ENCODE data around the gene MN1. TPM values are rescaled to one million over a fixed set of nuclear protein-coding genes. Genes with fewer than 3 reads are reported as not detected.

Gene MN1
- total RNA-seq, 1 donor from 2014 or later: 5.9 TPM

- TF ChIP-seq CTCF (IDR thresholded peaks at IDR 0.05; ENCODE audit: unreplicated experiment): no peak
- H3K27me3 Mint-ChIP-seq: peaks cover 46% of the 10 kb centered on the region
- no peak for DNase-seq (ENCODE audit: low spot score, unreplicated experiment)
- peaks cover 5% of the 10 kb centered on the region for H3K9me3 Mint-ChIP-seq (ENCODE audit: low read depth)
- H3K4me1 Mint-ChIP-seq (ENCODE audit: low read depth): no peaks in the 10 kb centered on the region
- H3K27ac Mint-ChIP-seq: no peak overlapping the region
- no peaks in the 10 kb centered on the region for H3K36me3 Mint-ChIP-seq (ENCODE audit: insufficient read depth)
- H3K4me3 Mint-ChIP-seq (ENCODE audit: low read depth): no peak overlapping the region
Measured at GRCh38 chr22:27719036-27719347, 82.6 kb downstream of the MN1 start.

DNA sequence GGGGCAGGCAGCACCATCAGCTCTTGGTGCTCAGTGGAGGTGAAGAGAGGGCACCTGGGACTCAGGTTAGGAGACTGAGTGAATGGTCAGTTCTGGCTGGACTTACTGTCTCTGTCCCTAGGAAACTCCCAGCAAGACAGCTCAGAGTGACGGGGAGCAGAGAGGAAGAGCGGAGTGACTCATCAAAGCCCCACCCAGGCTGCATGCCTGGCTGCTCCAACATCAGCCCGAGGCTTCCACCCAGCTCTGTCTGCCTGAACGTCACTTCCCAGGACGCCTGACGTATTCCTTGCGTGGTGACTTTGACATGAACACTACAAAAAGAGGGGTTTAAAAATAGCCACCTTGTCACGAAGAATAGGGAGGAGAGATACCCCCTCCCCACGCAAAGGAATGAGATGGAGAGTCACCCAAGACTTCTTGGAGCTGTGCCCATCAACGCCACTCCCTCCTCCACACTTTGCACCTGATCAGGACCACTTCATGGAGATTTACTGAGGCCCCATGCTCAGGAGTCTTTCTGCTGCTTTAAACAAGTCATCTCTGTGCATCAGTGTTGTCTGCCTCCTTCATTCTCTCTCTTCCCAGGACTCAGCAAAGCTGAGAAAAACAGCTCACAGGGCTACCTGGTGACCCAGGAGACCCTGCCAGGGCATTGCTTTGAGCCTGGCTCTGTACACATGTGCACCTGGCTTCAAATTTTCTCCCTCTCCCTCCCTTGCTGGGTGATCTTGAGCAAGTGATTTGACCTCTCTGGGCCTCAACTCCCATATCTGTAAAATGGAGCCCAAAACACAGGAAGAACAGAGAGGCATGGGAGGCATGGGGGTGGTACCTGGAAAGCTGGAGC, 83.1 kb downstream of the MN1 start:
- DNase-seq (ENCODE audit: low spot score, unreplicated experiment): no peak
- H3K27ac Mint-ChIP-seq: no peak overlapping the region
- no peak for TF ChIP-seq CTCF (IDR thresholded peaks at IDR 0.05; ENCODE audit: unreplicated experiment)
- no peaks in the 10 kb centered on the region for H3K9me3 Mint-ChIP-seq (ENCODE audit: low read depth)
- no peaks in the 10 kb centered on the region for H3K36me3 Mint-ChIP-seq (ENCODE audit: insufficient read depth)
- H3K4me3 Mint-ChIP-seq (ENCODE audit: low read depth): no peak overlapping the region
- peaks cover 48% of the 10 kb centered on the region for H3K27me3 Mint-ChIP-seq
- peaks cover 2% of the 10 kb centered on the region for H3K4me1 Mint-ChIP-seq (ENCODE audit: low read depth)

GRCh38 chr22:27717094-27717493, 84.5 kb downstream of the MN1 start:
- Mint-ChIP-seq H3K27me3 (peaks cover 55% of the 10 kb centered on the region), H3K4me3 (ENCODE audit: low read depth) (no peak overlapping the region), H3K9me3 (ENCODE audit: low read depth) (no peaks in the 10 kb centered on the region), H3K36me3 (ENCODE audit: insufficient read depth) (no peaks in the 10 kb centered on the region), H3K27ac (no peak overlapping the region), H3K4me1 (ENCODE audit: low read depth) (peaks cover 4% of the 10 kb centered on the region)
- TF ChIP-seq CTCF (IDR thresholded peaks at IDR 0.05; ENCODE audit: unreplicated experiment): no peak
- no peak for DNase-seq (ENCODE audit: low spot score, unreplicated experiment)

- Mint-ChIP-seq H3K4me3 (ENCODE audit: low read depth) (no peak overlapping the region), H3K4me1 (ENCODE audit: low read depth) (peaks cover 4% of the 10 kb centered on the region), H3K27ac (no peak overlapping the region), H3K36me3 (ENCODE audit: insufficient read depth) (no peaks in the 10 kb centered on the region), H3K9me3 (ENCODE audit: low read depth) (no peaks in the 10 kb centered on the region), H3K27me3 (peaks cover 60% of the 10 kb centered on the region)
- TF ChIP-seq CTCF (IDR thresholded peaks at IDR 0.05; ENCODE audit: unreplicated experiment): no peak
- no peak for DNase-seq (ENCODE audit: low spot score, unreplicated experiment)
Measured at GRCh38 chr22:27716074-27716473, 85.5 kb downstream of the MN1 start.

- peaks cover 70% of the 10 kb centered on the region for H3K27me3 Mint-ChIP-seq
- peaks cover 4% of the 10 kb centered on the region for H3K4me1 Mint-ChIP-seq (ENCODE audit: low read depth)
- no peak for DNase-seq (ENCODE audit: low spot score, unreplicated experiment)
- H3K36me3 Mint-ChIP-seq (ENCODE audit: insufficient read depth): no peaks in the 10 kb centered on the region
- TF ChIP-seq CTCF (IDR thresholded peaks at IDR 0.05; ENCODE audit: unreplicated experiment): no peak
- H3K9me3 Mint-ChIP-seq (ENCODE audit: low read depth): no peaks in the 10 kb centered on the region
- no peak overlapping the region for H3K4me3 Mint-ChIP-seq (ENCODE audit: low read depth)
- H3K27ac Mint-ChIP-seq: no peak overlapping the region
Measured at GRCh38 chr22:27715106-27715505, 86.5 kb downstream of the MN1 start.
